CD4-positive, alpha-beta T cell treated with Interleukin-17A for 4 hours (primary cell): ENCODE results near the gene NCKAP1.

ENCODE experiments used
- DNase-seq: peaks from one replicate; pipeline ENCODE4 v3.0.0-alpha.2; 2020; ENCODE audit warnings: mixed read lengths

The NCKAP1 gene

DNA sequence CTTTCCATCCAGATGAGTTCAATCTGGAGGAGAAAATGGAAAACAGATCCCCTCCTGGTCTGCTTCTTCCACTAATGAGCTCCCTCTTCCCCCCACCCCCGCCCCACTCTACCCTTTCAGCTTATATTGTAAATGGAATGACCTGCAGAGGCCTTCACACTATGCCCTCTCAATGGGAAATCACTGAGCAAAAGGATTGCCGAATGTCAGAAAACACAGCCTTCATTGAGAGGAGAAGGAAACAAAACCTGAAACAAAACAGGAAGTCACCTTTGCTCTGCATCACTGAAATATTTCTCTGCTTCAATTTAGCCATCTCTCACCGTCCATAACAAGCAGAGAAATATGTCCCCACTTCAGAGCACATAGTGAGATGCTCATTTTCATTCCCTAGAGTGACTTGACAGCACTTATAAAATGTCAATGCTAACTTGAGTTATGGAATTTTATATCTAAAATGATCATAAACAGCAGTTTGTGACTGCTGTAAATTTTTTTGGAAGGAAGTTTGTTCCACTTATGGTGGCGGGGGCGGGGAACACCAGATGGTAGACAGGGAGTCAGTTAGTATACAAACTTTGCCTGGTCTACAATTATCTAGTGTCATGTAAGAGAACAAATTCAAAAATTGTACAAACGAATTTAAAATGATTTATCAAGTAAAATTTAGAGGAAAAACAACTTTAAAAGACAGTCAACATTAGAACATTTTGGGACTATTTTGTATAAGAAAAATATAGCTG lies 170.0 kb downstream of the NCKAP1 start:
- DNase-seq, result no peak

DNA sequence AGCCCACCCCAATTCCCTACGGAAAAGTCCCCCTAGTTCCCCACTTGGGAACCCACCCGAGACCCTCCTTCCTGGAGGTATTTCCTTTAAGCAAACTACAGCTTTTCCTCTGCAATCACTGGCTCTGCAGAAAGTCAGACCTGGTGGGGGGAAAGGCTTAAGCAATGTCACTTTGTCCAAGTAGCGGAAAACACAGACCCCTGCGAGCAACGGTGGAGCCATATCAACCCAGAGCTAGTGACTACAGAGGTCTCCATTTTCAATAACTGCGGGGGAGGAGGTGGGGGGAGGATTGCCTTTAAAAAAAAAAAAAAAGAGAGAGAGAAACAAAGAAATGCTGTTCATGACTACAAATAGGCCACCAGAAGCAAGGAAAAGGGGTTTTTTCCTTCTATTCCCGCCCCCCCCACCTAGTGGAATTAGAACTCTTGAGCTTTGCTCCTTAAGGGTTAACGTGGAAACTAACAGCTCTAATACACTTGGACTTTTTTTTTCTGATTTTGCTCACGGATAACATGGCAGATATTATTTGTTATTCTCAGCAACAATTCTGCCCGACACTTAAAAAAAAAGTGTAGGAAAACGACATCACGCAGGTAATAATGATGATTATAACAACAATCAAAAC lies 170.7 kb downstream of the NCKAP1 start:
- no peak for DNase-seq

DNA sequence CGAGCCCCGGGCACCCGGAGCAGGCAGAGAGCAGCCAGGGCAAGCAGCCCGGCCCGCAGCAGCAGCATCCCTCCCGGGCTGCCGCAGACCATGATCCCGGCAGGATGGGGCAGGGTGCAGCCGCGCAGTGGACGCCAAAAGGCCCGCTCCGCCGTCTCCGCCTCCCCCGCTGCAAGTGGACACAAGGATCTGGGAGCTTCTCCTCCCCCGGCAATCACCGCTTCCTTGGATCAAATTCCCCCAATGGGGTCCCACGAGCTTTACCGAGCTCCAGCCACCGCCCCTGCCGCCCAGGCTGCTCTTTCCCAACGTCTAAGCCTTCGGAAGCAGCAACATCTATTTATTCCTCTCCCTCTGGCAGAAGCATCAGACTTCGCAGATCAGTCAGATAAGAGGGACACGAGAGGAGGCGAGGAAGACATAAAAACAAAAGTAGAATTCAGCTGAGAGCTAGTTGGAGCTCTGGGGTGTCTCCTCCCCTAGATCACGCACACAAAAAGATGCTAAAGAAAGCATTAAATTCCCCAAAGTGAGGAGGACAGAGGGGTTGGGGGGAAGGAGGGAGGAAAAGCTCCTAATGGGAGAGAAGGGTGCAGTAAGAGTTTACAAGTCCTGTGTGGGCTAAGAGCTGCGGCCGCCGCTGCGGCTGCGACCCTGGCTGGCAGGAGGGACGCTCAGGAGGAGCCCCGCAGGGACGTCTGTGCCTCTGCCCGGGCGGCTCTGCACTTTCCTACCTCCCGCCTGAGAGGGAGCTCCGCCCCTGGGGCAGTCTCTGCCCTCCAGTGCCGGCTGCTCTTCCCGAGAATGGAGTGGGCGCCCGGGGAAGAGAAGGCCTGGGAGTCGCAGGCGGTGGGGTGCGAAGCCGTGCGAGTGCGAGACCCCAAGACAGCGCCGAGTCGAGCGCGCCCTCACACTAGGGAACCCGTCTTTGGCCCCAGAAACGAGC lies 171.5 kb downstream of the NCKAP1 start, which contains the start of gene FRZB:
TSS of gene FRZB (minus strand) at position 177 of the 946 bp plus-strand sequence. CDS start at position 92, 85 bp downstream.
- no peak for DNase-seq

DNA sequence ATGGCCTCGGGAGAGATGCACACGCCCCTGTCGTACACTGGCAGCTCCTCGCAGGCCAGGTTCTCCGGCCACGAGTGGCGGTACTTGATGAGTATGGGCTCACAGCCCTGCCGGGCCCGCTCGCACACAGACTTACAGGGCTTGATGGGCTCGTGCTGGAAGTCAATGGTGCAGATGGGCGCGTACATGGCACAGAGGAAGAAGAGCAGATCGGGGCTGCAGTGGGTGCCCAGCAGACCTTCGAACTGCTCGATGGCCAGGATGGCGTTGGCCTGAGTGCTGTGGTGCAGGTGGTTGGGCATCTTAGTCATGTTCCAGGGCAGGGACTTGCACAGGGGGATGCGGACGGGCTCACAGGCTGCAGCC lies 172.2 kb downstream of the NCKAP1 start:
- DNase-seq, result no peak

DNA sequence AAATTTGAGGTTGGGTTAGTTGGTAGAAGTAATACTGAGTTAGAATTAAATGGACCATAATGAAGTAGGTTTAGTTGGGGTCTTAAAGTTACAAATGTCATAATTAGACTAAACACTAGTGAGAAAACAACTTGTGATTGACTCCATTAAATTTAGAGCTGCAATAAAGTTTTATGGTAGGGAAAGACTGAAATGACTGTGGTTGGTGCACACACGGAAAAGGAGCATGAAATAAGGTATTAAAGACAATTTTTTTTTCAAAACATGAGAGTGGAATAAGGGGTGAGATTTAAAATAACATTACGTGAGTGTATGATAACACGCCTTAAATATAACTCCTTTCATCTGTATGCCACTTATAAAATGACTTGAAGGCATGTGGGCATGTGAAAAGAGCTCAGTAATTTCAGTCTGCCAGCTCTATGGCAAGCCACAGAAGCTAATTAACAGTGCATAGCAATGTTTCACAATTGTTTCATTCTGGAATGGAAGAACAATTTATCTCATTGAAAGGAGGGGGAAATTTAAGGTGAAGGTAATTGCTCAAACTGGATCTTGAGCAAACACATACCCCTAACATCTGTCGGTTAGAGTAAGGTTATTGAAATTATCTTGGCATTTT lies 173.2 kb downstream of the NCKAP1 start:
- no peak for DNase-seq

DNA sequence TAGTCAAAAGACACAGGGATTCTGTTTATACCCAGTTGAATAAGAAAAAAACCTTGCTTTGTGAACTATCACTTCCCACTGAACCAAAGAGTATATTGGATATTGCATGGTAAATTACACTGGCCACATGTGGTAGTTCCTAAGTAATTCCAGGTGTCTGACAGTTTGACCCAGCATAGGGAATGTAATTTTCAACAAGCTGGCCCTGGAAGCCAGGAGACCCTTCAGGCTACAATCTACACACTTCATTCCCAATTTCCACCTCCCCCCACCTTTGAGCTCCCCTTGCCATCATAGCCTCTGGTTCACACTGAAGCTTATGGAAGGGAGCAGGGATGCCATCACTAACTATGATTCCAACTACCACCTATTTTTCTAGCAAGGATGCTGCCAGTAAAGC lies 174.6 kb downstream of the NCKAP1 start:
- DNase-seq, result no peak

DNA sequence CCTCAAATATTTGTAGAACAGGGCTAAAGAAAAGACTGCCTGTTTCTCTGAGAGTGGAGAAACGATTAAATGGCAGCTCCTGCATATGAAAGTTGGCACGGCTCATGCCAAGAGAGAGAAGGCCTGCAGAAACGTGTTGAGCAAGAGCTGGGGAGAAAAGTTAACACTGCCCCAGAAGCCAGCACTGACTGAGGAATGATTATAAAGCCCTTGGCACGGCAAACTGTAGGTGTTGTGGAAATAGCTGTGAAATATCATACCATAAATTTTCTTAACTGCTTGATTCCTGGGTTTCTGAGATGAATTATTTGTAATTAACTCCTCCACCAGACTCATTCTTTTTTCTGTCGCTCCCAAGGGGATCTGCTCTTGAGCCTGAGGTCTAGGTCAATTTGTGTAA lies 176.2 kb downstream of the NCKAP1 start:
- no peak for DNase-seq

DNA sequence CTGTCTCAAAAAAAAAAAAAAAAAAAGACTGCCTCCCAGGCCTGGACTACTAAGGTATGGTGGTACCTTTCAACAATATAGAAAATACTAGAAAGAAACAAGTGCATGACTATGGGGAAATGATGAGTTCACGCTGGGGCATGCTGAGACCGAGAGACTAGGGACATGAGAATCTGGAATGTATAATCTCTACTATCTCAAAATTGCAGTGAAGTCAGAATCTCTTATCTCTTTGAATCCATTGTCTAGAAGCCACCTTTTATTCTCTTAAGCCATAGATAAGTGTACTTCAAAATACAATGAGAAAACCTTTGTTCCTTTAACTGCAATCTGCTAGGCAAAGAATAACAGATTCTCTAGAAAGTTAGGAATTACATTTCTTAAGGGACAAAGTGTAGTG lies 177.4 kb downstream of the NCKAP1 start:
- DNase-seq, result no peak
